HepG2 (cell line): Measurements from ENCODE around the gene TMCO2.

ENCODE experiments used
- ADNP ChIP-seq: sonication (generic); formaldehyde crosslinking; IDR thresholded peaks from 2 replicates; pipeline ENCODE4 v1.4.0; 2020; ENCODE audit warnings: missing genetic modification reagents
- CTCF ChIP-seq: sonication (generic); formaldehyde crosslinking; IDR thresholded peaks from 2 replicates; pipeline ENCODE4 v1.5.0; 2020; ENCODE audit warnings: mild to moderate bottlenecking, missing genetic modification reagents, moderate library complexity
- EZH2 ChIP-seq: conservative IDR thresholded peaks from 2 replicates; pipeline ENCODE4 v1.6.1; 2012; ENCODE audit warnings: mild to moderate bottlenecking, low read depth, low read length, moderate library complexity
- JARID2 ChIP-seq: sonication (generic); formaldehyde crosslinking; IDR thresholded peaks from 2 replicates; pipeline ENCODE4 v1.8.1; 2023; ENCODE audit warnings: missing genetic modification reagents, inconsistent platforms; ENCODE audit not compliant: insufficient replicate concordance
- KLF11 ChIP-seq: IDR thresholded peaks from 2 replicates; pipeline ENCODE4 v1.6.1; 2016; ENCODE audit warnings: missing compliant biosample characterization
- NFE2 ChIP-seq: sonication (generic); formaldehyde crosslinking; IDR thresholded peaks from 2 replicates; pipeline ENCODE4 v1.4.0; 2020; ENCODE audit warnings: missing genetic modification reagents
- RFX1 ChIP-seq: fragments of 450-650 bp; IDR thresholded peaks from 2 replicates; pipeline ENCODE4 v1.6.1; 2017
- TAF1 ChIP-seq: sonication (generic); formaldehyde crosslinking; IDR thresholded peaks from 2 replicates; pipeline ENCODE4 v1.4.0; 2020; ENCODE audit warnings: missing genetic modification reagents
- ZNF264 ChIP-seq: sonication (generic); formaldehyde crosslinking; IDR thresholded peaks from 2 replicates; pipeline ENCODE4 v1.4.0; 2020; ENCODE audit warnings: missing genetic modification reagents
- TF ChIP-seq, protein P1 (sequence below): sonication (generic); formaldehyde crosslinking; IDR thresholded peaks from 2 replicates; pipeline ENCODE4 v1.4.0; 2020; ENCODE audit warnings: low read depth, missing genetic modification reagents

- TF ChIP-seq CTCF (CRISPR knock-in tag) (no peak), NFE2 (CRISPR knock-in tag) (no peak), ADNP (CRISPR knock-in tag) (no peak), JARID2 (CRISPR knock-in tag) (no peak), EZH2 (no peak), KLF11 (CRISPR knock-in tag) (no peak), RFX1 (no peak), ZNF264 (no peak), TAF1 (CRISPR knock-in tag) (no peak)
- TF ChIP-seq, protein P1, sequence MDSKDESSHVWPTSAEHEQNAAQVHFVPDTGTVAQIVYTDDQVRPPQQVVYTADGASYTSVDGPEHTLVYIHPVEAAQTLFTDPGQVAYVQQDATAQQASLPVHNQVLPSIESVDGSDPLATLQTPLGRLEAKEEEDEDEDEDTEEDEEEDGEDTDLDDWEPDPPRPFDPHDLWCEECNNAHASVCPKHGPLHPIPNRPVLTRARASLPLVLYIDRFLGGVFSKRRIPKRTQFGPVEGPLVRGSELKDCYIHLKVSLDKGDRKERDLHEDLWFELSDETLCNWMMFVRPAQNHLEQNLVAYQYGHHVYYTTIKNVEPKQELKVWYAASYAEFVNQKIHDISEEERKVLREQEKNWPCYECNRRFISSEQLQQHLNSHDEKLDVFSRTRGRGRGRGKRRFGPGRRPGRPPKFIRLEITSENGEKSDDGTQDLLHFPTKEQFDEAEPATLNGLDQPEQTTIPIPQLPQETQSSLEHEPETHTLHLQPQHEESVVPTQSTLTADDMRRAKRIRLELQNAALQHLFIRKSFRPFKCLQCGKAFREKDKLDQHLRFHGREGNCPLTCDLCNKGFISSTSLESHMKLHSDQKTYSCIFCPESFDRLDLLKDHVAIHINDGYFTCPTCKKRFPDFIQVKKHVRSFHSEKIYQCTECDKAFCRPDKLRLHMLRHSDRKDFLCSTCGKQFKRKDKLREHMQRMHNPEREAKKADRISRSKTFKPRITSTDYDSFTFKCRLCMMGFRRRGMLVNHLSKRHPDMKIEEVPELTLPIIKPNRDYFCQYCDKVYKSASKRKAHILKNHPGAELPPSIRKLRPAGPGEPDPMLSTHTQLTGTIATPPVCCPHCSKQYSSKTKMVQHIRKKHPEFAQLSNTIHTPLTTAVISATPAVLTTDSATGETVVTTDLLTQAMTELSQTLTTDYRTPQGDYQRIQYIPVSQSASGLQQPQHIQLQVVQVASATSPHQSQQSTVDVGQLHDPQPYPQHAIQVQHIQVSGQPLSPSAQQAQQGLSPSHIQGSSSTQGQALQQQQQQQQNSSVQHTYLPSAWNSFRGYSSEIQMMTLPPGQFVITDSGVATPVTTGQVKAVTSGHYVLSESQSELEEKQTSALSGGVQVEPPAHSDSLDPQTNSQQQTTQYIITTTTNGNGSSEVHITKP: no peak
These were observed 51.9 kb downstream of the TMCO2 start for GRCh38 chr1:40299366-40300248.
